ENCODE results near the gene SLIRP. TPM values are rescaled to one million over a fixed set of nuclear protein-coding genes. Genes with fewer than 3 reads are reported as not detected.

SLIRP gene
- polyA plus RNA-seq, 1 of the 3 experiments (the other 2 are of a cell fraction): 306 TPM

GRCh38 chr14:77673193-77673592 is 34.7 kb upstream of the SLIRP start:
- H3K9ac ChIP-seq: no peak overlapping the region
- H2AFZ ChIP-seq (ENCODE audit: low read depth): no peak overlapping the region
- no peak for DNase-seq
- H3K27ac ChIP-seq (ENCODE audit: low read depth in 2 of 2, low read length in 1 of 2): no peak overlapping the region
- H3K27me3 ChIP-seq (ENCODE audit: insufficient read depth): no peaks in the 10 kb centered on the region
- H3K79me2 ChIP-seq (ENCODE audit: insufficient read depth): no peaks in the 10 kb centered on the region
- no peak overlapping the region for H3K4me3 ChIP-seq (ENCODE audit: low read depth in 2 of 2, low read length in 1 of 2)
- ChIA-PET CTCF (no interaction called here), POLR2A (no interaction called here)
- H3K36me3 ChIP-seq (replicated peaks in 1 of 2; ENCODE audit: control insufficient read depth in 1 of 2, insufficient read depth in 2 of 2, low read length in 1 of 2): peaks cover 24 to 33% of the 10 kb centered on the region in 2 experiments
- TF ChIP-seq JUND (IDR thresholded peaks at IDR 0.05): no peak
- TF ChIP-seq, protein P1, sequence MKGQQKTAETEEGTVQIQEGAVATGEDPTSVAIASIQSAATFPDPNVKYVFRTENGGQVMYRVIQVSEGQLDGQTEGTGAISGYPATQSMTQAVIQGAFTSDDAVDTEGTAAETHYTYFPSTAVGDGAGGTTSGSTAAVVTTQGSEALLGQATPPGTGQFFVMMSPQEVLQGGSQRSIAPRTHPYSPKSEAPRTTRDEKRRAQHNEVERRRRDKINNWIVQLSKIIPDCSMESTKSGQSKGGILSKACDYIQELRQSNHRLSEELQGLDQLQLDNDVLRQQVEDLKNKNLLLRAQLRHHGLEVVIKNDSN (IDR thresholded peaks at IDR 0.05; ENCODE audit: borderline replicate concordance, low read depth): no peak
- TF ChIP-seq POLR2AphosphoS5 (IDR thresholded peaks at IDR 0.05; ENCODE audit: low read depth, low read length): no peak
- no peak for TF ChIP-seq NFIC (IDR thresholded peaks at IDR 0.05; ENCODE audit: borderline replicate concordance)
- TF ChIP-seq, protein P2, sequence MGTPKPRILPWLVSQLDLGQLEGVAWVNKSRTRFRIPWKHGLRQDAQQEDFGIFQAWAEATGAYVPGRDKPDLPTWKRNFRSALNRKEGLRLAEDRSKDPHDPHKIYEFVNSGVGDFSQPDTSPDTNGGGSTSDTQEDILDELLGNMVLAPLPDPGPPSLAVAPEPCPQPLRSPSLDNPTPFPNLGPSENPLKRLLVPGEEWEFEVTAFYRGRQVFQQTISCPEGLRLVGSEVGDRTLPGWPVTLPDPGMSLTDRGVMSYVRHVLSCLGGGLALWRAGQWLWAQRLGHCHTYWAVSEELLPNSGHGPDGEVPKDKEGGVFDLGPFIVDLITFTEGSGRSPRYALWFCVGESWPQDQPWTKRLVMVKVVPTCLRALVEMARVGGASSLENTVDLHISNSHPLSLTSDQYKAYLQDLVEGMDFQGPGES (IDR thresholded peaks at IDR 0.05; ENCODE audit: low read depth, low read length): no peak
- TF ChIP-seq GABPA (IDR thresholded peaks at IDR 0.05; ENCODE audit: low read depth): no peak
- no peak for TF ChIP-seq CHD2 (IDR thresholded peaks at IDR 0.05; ENCODE audit: low read length, partially characterized antibody)
- TF ChIP-seq MXI1 (IDR thresholded peaks at IDR 0.05; ENCODE audit: low read depth, low read length): no peak
- no peak for TF ChIP-seq RCOR1 (IDR thresholded peaks at IDR 0.05; ENCODE audit: low read length)
- TF ChIP-seq, protein P3, sequence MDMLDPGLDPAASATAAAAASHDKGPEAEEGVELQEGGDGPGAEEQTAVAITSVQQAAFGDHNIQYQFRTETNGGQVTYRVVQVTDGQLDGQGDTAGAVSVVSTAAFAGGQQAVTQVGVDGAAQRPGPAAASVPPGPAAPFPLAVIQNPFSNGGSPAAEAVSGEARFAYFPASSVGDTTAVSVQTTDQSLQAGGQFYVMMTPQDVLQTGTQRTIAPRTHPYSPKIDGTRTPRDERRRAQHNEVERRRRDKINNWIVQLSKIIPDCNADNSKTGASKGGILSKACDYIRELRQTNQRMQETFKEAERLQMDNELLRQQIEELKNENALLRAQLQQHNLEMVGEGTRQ (IDR thresholded peaks at IDR 0.05; ENCODE audit: borderline replicate concordance, low read depth, low read length): no peak
- no peak for TF ChIP-seq TAF1 (IDR thresholded peaks at IDR 0.05; ENCODE audit: borderline replicate concordance, low read depth, low read length)
- no peak for TF ChIP-seq YY1 (IDR thresholded peaks at IDR 0.05; ENCODE audit: low read depth)
- TF ChIP-seq ZBTB33 (IDR thresholded peaks at IDR 0.05; ENCODE audit: borderline replicate concordance, low read depth): no peak
- no peak for TF ChIP-seq EP300 (IDR thresholded peaks at IDR 0.05; ENCODE audit: borderline replicate concordance in 1 of 2, low read depth in 1 of 2, low read length in 1 of 2)
- no peak for TF ChIP-seq RXRA (IDR thresholded peaks at IDR 0.05; ENCODE audit: borderline replicate concordance, low read depth)
- no peak for TF ChIP-seq TCF12 (IDR thresholded peaks at IDR 0.05)
- no peak for TF ChIP-seq SIN3A (IDR thresholded peaks at IDR 0.05; ENCODE audit: borderline replicate concordance, low read depth, low read length)
- TF ChIP-seq MAX (IDR thresholded peaks at IDR 0.05; ENCODE audit: low read depth): no peak
- TF ChIP-seq NRF1 (IDR thresholded peaks at IDR 0.05; ENCODE audit: low read depth, low read length): no peak
- no peak for TF ChIP-seq GATA2 (CRISPR knock-in tag; IDR thresholded peaks at IDR 0.05)
- no peaks in the 10 kb centered on the region for H3F3A ChIP-seq (replicated peaks; ENCODE audit: insufficient read depth)
- no peaks in the 10 kb centered on the region for H4K20me1 ChIP-seq (ENCODE audit: insufficient read depth)
- no peaks in the 10 kb centered on the region for H3K9me2 ChIP-seq
- H3K9me3 ChIP-seq: no peaks in the 10 kb centered on the region
- H3K4me2 ChIP-seq: no peak overlapping the region
- H3K4me1 ChIP-seq (ENCODE audit: control insufficient read depth in 1 of 2, insufficient read depth in 2 of 2, low read depth in 1 of 2, low read length in 1 of 2): no peaks in the 10 kb centered on the region
